Glutamatergic neuron (in vitro differentiated cells): ENCODE data around the gene C3orf70. TPM values are rescaled to one million over a fixed set of nuclear protein-coding genes. Genes with fewer than 3 reads are reported as not detected.

Experiments used
- DNase-seq: peaks from one replicate; pipeline ENCODE4 v3.0.0; 2022
- H3K27ac Mint-ChIP-seq: one replicate; pipeline ENCODE4 v1.8.0; 2020; ENCODE audit warnings: mild to moderate bottlenecking, mixed read lengths, inconsistent platforms; ENCODE audit not compliant: unreplicated experiment
- H3K27me3 Mint-ChIP-seq: one replicate; pipeline ENCODE4 v1.8.0; 2020; ENCODE audit warnings: mild to moderate bottlenecking, moderate library complexity, mixed read lengths, inconsistent platforms; ENCODE audit not compliant: unreplicated experiment
- H3K36me3 Mint-ChIP-seq: one replicate; pipeline ENCODE4 v1.8.0; 2020; ENCODE audit warnings: mild to moderate bottlenecking, mixed read lengths, inconsistent platforms; ENCODE audit not compliant: unreplicated experiment
- H3K4me1 Mint-ChIP-seq: one replicate; pipeline ENCODE4 v1.8.0; 2020; ENCODE audit warnings: mild to moderate bottlenecking, low read depth, mixed read lengths, inconsistent platforms; ENCODE audit not compliant: unreplicated experiment
- H3K4me3 Mint-ChIP-seq: one replicate; pipeline ENCODE4 v1.8.0; 2020; ENCODE audit warnings: mild to moderate bottlenecking, mixed read lengths, inconsistent platforms; ENCODE audit not compliant: unreplicated experiment
- H3K9me3 Mint-ChIP-seq: one replicate; pipeline ENCODE4 v1.8.0; 2020; ENCODE audit warnings: mild to moderate bottlenecking, moderate library complexity, mixed read lengths, inconsistent platforms; ENCODE audit not compliant: unreplicated experiment
- total RNA-seq: library from RNA; stranded (reverse); fragmentation: NEBNext Ultra II Directional; extraction: Animal tissue kit (Norgen Biotek cat#: 25700); gene quantifications from one replicate; pipeline ENCODE4 v1.2.1, GENCODE V29; 2021; ENCODE audit not compliant: unreplicated experiment
- TF ChIP-seq, protein P1 (sequence below): fragments of 200-600 bp; sonication (generic); IDR thresholded peaks from one replicate; pipeline ENCODE4 v1.5.0; 2021; ENCODE audit not compliant: partially characterized antibody, unreplicated experiment

Gene C3orf70
- total RNA-seq, 1 donor from 2014 or later: 44.5 TPM

GRCh38 chr3:185082149-185082548, 70.7 kb downstream of the C3orf70 start:
- Mint-ChIP-seq H3K27ac (peak overlapping the region; percentile 75), H3K27me3 (peaks cover 1% of the 10 kb centered on the region), H3K4me3 (no peak overlapping the region), H3K9me3 (no peaks in the 10 kb centered on the region), H3K4me1 (peaks cover 8% of the 10 kb centered on the region), H3K36me3 (no peaks in the 10 kb centered on the region)
- TF ChIP-seq, protein P1, sequence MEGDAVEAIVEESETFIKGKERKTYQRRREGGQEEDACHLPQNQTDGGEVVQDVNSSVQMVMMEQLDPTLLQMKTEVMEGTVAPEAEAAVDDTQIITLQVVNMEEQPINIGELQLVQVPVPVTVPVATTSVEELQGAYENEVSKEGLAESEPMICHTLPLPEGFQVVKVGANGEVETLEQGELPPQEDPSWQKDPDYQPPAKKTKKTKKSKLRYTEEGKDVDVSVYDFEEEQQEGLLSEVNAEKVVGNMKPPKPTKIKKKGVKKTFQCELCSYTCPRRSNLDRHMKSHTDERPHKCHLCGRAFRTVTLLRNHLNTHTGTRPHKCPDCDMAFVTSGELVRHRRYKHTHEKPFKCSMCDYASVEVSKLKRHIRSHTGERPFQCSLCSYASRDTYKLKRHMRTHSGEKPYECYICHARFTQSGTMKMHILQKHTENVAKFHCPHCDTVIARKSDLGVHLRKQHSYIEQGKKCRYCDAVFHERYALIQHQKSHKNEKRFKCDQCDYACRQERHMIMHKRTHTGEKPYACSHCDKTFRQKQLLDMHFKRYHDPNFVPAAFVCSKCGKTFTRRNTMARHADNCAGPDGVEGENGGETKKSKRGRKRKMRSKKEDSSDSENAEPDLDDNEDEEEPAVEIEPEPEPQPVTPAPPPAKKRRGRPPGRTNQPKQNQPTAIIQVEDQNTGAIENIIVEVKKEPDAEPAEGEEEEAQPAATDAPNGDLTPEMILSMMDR: no peak
- no peak for DNase-seq

GRCh38 chr3:185081521-185081920, 71.3 kb downstream of the C3orf70 start:
- Mint-ChIP-seq H3K27me3 (peaks cover 1% of the 10 kb centered on the region), H3K4me3 (no peak overlapping the region), H3K9me3 (peaks cover under 1% of the 10 kb centered on the region), H3K36me3 (peaks cover 3% of the 10 kb centered on the region), H3K4me1 (peaks cover 10% of the 10 kb centered on the region), H3K27ac (no peak overlapping the region)
- TF ChIP-seq, protein P1: no peak
- DNase-seq: no peak

DNA sequence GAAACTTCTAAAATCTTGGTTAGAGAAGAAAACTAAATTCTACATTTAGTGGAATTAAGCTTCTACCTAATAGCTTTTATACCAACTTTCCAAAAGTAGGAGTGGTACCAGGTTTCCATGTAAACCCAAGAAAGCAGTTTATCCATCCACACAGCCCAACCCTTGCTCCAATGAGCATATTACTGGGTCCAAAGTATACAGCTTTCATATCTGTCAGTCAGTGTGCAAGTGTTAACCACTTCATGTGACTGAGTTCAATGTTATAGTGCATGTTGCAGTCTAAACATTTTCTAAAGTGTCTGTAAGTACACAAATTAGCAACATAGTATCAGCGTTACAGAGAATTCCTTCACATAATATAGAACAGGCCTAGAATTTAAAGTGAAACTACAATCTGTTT, 73.2 kb downstream of the C3orf70 start:
- TF ChIP-seq, protein P1: no peak
- H3K9me3 Mint-ChIP-seq: peaks cover 4% of the 10 kb centered on the region

GRCh38 chr3:185076219-185076618, 76.6 kb downstream of the C3orf70 start:
- peaks cover 7% of the 10 kb centered on the region for H3K36me3 Mint-ChIP-seq
- TF ChIP-seq, protein P1: no peak
- H3K4me3 Mint-ChIP-seq: no peak overlapping the region
- H3K4me1 Mint-ChIP-seq: peaks cover 12% of the 10 kb centered on the region
- H3K27me3 Mint-ChIP-seq: peaks cover 10% of the 10 kb centered on the region
- DNase-seq: no peak
- H3K9me3 Mint-ChIP-seq: peaks cover 8% of the 10 kb centered on the region
- no peak overlapping the region for H3K27ac Mint-ChIP-seq

More for the DNA sequence above, 73.2 kb downstream of the C3orf70 start:
- DNase-seq: no peak
- peaks cover 2% of the 10 kb centered on the region for H3K4me1 Mint-ChIP-seq
- peaks cover 6% of the 10 kb centered on the region for H3K27me3 Mint-ChIP-seq
- no peak overlapping the region for H3K27ac Mint-ChIP-seq
- H3K36me3 Mint-ChIP-seq: peaks cover 7% of the 10 kb centered on the region
- H3K4me3 Mint-ChIP-seq: no peak overlapping the region

- peaks cover 19% of the 10 kb centered on the region for H3K4me1 Mint-ChIP-seq
- peaks cover 7% of the 10 kb centered on the region for H3K36me3 Mint-ChIP-seq
- TF ChIP-seq, protein P1: no peak
- no peak overlapping the region for H3K27ac Mint-ChIP-seq
- DNase-seq: no peak
- peaks cover 10% of the 10 kb centered on the region for H3K9me3 Mint-ChIP-seq
- H3K27me3 Mint-ChIP-seq: peaks cover 12% of the 10 kb centered on the region
- H3K4me3 Mint-ChIP-seq: no peak overlapping the region
Observed at GRCh38 chr3:185075547-185075946, 77.3 kb downstream of the C3orf70 start.
